HUES6 (cell line): ENCODE results near the gene SAMD10.
"Not testable (repeated sequence)": the region's sequence is repeated elsewhere in the genome, so short reads cannot be mapped to it uniquely, and the experiment has no call there.

Source experiments
- H3K27ac ChIP-seq: 2 replicates; pipeline ENCODE4 v1.7.0; 2013; ENCODE audit warnings: low read depth, mild to moderate bottlenecking, low read length, inconsistent platforms
- H3K27me3 ChIP-seq: 2 replicates; pipeline ENCODE4 v1.6.1; 2013; ENCODE audit warnings: low read length; ENCODE audit not compliant: control insufficient read depth, insufficient read depth
- H3K36me3 ChIP-seq: 2 replicates; pipeline ENCODE4 v1.6.1; 2013; ENCODE audit warnings: low read length; ENCODE audit not compliant: control insufficient read depth, insufficient read depth
- H3K4me1 ChIP-seq: 2 replicates; pipeline ENCODE4 v1.6.1; 2013; ENCODE audit warnings: low read length; ENCODE audit not compliant: control insufficient read depth, insufficient read depth
- H3K4me3 ChIP-seq: 2 replicates; pipeline ENCODE4 v1.5.1; 2013; ENCODE audit warnings: low read depth, low read length
- H3K9ac ChIP-seq: one replicate; pipeline ENCODE4 v1.6.1; 2013; ENCODE audit warnings: mild to moderate bottlenecking, low read length
- H3K9me3 ChIP-seq: 2 replicates; pipeline ENCODE4 v1.6.1; 2013; ENCODE audit warnings: low read depth, low read length; ENCODE audit not compliant: control insufficient read depth, insufficient read depth

SAMD10 gene

DNA sequence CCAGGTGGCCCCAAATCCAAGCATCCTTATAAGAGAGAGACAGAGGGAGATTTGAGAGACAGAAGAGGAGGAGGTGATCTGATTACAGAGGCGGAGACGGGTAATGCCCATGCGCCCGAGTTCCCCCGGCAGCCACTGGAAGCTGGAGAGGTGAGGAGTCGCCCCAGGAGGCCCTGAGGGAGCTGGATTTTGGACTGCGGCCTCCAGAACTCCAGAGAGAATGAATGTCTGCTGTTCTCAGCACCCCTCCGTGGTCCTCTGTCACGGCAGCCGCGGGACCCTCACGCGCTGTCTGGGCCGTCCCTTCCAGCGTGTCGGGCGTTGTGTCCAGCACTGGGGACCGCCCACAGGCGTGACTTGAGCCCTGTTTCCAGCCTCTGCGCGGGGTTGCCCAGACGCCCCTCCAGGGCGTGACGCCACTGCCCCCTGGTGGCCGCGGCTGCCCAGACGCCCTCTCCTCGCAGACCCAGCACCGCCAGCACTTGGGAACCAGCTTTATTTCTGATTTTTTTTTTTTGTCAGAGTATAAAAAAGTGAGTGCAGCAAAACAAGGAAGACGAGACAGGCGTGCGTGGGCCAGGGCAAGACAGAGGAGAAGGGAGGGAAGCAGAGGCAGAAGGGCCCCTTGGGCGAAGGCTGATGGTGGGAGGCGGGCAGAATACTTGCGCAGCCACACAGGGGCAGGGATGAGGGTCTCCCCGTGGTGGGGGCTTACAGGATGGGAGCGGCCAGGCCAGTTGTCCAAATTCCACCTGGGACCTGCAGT is 5.6 kb downstream of the SAMD10 start:
- Histone ChIP-seq H3K9ac (peak overlapping the region; percentile 43), H3K4me1 (peaks cover 17% of the 10 kb centered on the region), H3K4me3 (peak overlapping the region; percentile 65), H3K27me3 (peaks cover 22% of the 10 kb centered on the region), H3K27ac (no peak overlapping the region), H3K9me3 (no peaks in the 10 kb centered on the region), H3K36me3 (no peaks in the 10 kb centered on the region)

DNA sequence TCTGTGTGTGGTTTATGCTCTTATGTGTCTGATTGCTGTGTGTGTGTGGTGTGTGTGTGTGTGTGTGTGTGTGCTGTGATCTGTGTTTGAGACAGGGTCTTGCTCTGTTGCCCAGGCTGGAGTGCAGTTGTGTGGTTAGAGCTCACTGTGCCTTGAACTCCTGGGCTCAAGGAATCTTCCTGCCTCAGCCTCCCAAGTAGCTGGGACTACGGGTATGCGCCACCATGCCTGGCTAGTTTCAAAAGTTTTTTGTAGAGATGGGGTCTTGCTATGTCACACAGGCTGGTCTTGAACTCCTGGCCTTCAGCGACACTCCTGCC is 6.3 kb downstream of the SAMD10 start:
- H3K9ac ChIP-seq, result no peak overlapping the region

DNA sequence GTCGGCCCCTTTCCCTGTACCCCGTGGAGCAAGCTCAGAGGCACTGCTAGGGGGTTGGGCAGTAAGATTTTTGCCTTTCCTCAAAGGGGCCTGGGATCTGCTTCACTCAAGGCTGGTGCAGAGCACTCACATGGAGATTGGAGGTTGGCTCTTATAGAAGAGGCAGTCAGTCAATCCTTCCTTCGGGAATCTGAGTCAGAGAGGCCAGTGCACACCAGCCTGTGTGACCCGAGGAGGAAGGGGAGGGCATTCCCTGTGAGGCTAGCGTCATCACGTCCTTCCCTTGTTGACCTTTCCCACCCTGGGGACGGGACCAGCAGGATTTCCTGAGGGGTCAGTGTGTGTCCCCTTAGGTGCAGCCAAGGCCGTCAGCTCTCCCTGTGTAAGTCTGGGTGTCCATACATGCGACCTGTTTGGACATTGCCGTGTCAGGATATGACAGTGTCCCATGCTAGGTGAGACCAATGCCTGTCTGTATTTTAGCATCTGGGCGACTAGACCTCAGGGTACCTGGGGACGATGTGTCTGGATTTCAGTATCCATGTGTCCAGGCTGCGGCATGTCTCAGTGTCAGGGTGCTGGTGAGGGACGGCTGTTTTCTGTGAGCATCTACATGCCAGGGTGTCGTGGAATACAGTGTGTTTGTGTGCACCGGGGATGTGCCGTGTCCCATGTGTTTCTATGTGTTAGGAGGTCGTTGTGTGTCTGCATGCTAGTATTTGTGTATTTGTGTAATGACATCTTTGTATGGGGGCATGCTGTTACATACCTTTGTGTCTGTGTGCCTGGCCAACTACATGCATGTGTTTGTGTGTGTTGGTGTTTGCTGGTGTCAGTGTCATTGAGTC is 6.9 kb downstream of the SAMD10 start:
- no peak overlapping the region for H3K4me3 ChIP-seq
- H3K9ac ChIP-seq, result no peak overlapping the region
- no peak overlapping the region for H3K27ac ChIP-seq
- no peaks in the 10 kb centered on the region for H3K9me3 ChIP-seq
- peaks cover 12% of the 10 kb centered on the region for H3K27me3 ChIP-seq
- H3K4me1 ChIP-seq, result peaks cover 12% of the 10 kb centered on the region
- peaks cover 3% of the 10 kb centered on the region; the same call in 1 of the 2 replicates for H3K36me3 ChIP-seq

More for the DNA sequence above, 6.3 kb downstream of the SAMD10 start:
- Histone ChIP-seq H3K4me3 (peak overlapping the region; percentile 65; the same call in 1 of the 2 replicates), H3K9me3 (no peaks in the 10 kb centered on the region), H3K27ac (no peak overlapping the region), H3K36me3 (no peaks in the 10 kb centered on the region), H3K4me1 (peaks cover 18% of the 10 kb centered on the region), H3K27me3 (peaks cover 17% of the 10 kb centered on the region)

DNA sequence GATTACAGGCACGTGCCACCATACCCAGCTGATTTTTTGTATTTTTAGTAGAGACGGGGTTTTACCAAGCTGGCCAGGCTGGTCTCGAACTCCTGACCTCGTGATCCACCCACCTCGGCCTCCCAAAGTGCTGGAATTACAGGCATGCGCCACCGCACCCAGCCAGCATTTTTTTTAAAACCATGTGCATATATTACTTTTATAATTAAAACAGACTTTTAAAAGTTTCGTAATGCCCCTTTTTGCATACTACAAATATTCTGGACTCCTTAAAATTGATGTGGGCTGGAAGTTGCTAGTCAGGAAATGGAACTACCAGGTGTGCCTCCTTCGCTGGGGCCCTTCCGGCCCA is 7.5 kb downstream of the SAMD10 start:
- not testable (repeated sequence) for H3K27me3 ChIP-seq, H3K36me3 ChIP-seq, H3K9ac ChIP-seq, H3K27ac ChIP-seq, H3K9me3 ChIP-seq, H3K4me3 ChIP-seq
- H3K4me1 ChIP-seq, result peaks cover 11% of the 10 kb centered on the region

DNA sequence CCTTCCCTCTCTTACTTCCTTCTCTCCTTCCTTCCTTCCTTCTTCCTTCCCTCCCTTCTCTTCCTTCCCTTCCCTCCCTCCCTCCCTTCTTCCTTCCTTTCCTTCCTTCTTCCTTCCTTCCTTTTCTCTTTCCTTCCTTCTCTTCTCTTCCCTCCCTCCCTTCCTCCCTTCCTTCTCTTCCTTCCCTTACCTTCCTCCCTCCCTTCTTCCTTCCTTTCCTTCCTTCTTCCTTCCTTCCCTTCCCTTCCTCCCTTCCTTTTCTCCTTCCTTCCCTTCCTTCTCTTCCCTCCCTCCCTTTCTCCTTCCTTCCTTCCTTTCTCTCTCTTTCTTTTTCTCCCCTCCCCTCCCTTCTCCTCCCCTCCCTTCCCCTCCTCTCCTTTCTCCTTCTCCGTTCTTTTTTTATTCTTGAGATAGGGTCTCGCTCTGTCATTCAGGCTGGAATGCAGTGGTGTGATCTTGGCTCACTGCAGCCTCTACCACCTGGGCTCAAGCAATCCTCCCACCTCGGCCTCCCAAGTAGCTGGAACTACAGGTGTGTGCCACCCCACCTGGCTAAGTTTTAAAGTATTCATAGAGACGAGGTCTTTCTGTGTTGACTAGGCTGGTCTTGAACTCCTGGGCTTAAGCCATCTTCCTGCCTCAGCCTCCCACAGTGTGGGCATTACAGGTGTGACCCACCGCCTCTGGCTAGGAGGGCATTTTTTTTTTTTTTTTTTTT is 8.6 kb downstream of the SAMD10 start:
- Histone ChIP-seq H3K27me3 (peaks cover 9% of the 10 kb centered on the region), H3K9me3 (no peaks in the 10 kb centered on the region), H3K36me3 (peaks cover 19% of the 10 kb centered on the region), H3K27ac (no peak overlapping the region), H3K4me3 (peak overlapping the region; percentile 85; the same call in 1 of the 2 replicates), H3K4me1 (peaks cover 11% of the 10 kb centered on the region), H3K9ac (no peak overlapping the region)

DNA sequence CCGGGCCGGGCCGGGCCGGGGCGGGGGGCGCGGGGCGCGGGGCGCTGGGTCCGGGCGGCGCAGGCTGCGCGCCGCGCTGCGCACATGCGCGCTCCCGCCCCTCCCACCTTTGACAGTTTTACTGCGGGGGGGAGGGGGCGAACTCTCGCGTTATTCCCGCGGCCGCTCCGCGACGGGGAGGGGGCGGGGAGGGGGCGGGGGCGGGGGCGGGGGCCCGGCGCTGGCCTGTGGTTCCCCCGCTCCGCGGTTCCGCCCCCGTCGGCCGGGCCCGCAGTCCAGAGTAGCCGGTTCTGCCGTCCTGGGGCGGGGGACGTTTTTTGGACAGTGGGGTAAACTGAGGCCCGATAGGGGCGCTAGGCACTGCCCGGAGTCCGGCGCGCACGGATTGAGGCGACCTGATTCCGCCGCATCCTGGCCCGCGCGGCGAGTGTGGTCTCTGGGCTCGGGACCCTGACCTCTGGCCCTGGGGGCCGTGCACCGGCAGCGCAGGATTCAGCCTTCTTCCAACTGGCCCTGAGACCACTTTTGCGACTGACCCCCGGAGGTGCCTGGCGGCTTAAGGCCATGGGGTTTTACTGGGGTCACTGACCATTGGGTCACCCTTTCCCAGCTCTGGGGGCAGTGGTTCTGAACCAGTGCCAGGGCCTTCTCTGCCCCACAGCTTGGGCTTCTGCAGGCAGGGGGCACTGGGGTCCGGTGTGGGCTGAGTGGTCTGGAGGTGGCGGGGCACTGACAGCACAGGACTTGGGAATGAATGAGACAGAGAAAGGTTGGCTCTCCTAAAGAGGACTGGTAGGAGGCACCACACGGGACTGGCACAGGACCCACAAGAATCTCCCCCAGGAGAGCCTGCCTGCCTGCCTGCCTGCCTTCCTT is 9.4 kb downstream of the SAMD10 start, which contains the start of gene ZNF512B:
Gene ZNF512B, minus strand, starts transcription at position 93 of the 876 bp plus-strand sequence. CDS start 1,980 bp downstream, outside the sequence.
- Histone ChIP-seq H3K4me1 (peaks cover 11% of the 10 kb centered on the region), H3K27ac (no peak within 1 kb of the TSS), H3K9ac (peak within 1 kb of the TSS; percentile 79)

DNA sequence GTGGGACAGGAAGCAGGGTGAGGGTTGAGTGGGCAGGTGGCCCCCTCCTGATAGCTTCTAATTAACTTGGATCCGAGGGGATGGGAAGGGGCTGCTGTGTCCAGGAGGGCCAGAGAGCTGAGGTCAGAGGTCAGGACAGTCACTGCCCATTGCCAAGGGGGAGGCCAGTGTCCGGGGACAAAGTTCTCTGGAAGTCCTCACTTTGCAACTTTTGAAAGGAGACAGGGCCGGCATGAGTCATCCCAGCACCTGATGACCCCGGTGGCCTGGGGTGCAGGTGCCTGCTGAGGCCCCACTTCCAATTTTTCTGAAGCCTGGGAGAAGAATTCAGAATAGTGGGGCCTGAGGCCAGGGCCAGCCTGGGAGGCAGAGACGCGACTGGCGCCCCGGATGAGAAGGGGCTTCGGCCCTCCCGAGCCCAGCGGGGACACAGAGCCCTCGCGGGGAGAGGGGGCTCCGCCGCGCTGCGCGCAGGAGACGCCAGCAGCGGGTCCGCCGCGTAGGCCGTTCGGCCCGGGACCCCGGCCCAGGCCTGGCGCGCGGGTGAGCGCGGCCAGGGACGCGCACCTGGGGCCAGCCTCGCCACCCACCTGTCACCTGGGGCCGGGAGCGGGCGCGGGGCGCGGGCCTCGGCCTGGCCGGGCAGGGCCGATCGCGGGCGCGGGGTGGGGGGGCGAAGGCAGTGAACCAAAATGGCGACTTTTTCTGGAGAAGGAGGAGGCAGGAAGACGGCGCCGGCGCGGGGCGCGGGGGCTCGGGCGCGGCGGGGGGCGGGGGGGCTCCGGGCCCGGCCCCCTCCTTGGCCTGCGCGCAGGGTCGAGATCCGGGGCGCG is 10.3 kb downstream of the SAMD10 start:
- H3K36me3 ChIP-seq, result peaks cover 23% of the 10 kb centered on the region
- H3K9ac ChIP-seq, result peak overlapping the region; percentile 79
- H3K9me3 ChIP-seq, result no peaks in the 10 kb centered on the region
- H3K27me3 ChIP-seq, result peaks cover 9% of the 10 kb centered on the region
- H3K4me3 ChIP-seq, result peak overlapping the region; percentile 68
- H3K27ac ChIP-seq, result no peak overlapping the region
- peaks cover 11% of the 10 kb centered on the region for H3K4me1 ChIP-seq

More for the DNA sequence above, 9.4 kb downstream of the SAMD10 start, which contains the start of gene ZNF512B:
- peaks cover 9% of the 10 kb centered on the region for H3K27me3 ChIP-seq
- peaks cover 19% of the 10 kb centered on the region for H3K36me3 ChIP-seq
- peak within 1 kb of the TSS; percentile 85 for H3K4me3 ChIP-seq
- no peaks in the 10 kb centered on the region for H3K9me3 ChIP-seq

DNA sequence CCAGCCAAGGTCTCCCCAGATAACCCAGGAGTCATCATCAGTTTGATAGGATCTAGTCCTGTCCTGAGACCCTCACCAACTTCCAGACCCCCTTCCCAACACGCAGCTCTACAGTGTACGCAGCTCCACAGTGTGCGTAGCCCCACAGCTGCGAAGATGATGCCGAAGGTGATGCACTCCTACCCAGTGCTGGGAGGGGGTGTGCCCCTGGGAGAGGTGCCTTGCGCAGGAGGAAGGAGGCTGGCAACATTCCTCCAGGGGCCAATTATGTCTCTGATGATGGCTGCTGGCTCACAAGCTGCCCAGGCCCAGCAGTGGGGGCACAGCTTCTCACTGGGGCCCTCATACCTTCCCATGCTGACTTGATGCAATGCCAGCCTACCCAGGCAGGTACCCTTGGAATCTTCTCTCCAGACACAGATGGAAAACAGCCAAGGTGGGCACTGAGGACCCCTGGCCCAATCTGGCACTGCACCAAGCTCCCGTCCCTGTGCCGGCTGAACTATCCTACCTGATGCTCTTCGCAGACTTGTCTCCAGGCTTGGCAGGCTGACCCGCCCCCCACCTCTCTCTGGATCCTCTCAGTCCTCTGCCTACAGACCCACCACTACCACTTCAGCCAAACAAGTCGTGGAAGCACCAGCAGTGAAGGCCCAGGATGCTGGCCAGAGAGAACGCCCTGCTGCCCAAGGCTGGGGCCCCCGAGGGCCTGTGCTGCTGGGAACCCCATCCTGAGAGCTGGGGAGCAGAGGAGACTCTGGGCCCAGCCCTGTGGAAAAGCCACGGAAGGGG is 11.1 kb downstream of the SAMD10 start:
- peaks cover 7% of the 10 kb centered on the region for H3K4me1 ChIP-seq
- H3K9me3 ChIP-seq, result no peaks in the 10 kb centered on the region
- peaks cover 31% of the 10 kb centered on the region for H3K36me3 ChIP-seq
- peaks cover 9% of the 10 kb centered on the region for H3K27me3 ChIP-seq
- H3K9ac ChIP-seq, result peak overlapping the region; percentile 79
- H3K27ac ChIP-seq, result no peak overlapping the region
- H3K4me3 ChIP-seq, result peak overlapping the region; percentile 68

DNA sequence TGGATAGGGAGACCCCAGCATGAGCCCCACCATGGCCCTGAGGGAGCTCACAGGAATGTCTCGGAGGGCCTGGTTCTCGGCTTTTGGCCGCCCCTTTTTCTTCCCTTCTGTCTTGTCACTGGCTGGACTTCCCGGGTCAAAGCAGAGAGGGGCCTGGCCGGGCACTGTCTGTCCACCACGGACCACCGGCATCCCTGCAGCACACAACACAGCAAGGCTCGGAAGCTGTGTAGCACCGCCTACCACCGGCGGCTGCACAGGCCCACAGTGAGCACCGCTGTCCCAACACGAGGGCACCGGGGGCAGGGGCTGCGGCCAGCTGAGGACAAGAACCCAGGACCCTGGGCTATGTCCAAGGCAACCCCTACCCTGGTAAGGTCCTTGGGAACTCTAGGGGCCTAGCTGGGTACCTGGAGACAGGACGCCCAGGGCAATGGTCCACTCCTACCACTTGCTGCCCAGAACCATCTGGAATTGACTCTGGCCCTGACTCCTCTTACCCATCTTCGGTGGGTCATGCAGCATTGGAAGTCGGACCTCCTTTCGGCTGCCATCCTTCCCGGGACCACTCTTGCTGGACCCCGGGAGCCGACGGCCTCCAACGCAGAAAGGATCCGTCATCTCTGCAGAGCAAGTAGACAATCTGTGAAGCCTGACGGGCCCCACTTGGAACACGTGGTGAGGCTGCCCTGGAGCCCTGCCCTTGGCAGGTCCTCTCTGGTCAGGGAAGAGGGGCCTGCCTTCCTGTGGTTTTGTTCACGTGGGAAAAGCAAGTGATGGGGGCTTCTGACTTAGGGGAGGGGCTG is 11.9 kb downstream of the SAMD10 start:
- no peaks in the 10 kb centered on the region for H3K9me3 ChIP-seq
- H3K4me1 ChIP-seq, result peaks cover 7% of the 10 kb centered on the region
- peaks cover 38% of the 10 kb centered on the region for H3K36me3 ChIP-seq
- peaks cover 9% of the 10 kb centered on the region for H3K27me3 ChIP-seq
- no peak overlapping the region for H3K27ac ChIP-seq
- H3K9ac ChIP-seq, result no peak overlapping the region
- no peak overlapping the region for H3K4me3 ChIP-seq
